HG03439 (cell line): ENCODE results near the gene C17orf50.
A peak's percentile ranks its signal among the peaks of the same experiment; 100 is the strongest.

Source experiments
- ATAC-seq: cut with Tn5 transposase; IDR thresholded peaks from one replicate; pipeline ENCODE4 v1.9.1; 2021; ENCODE audit warnings: mild to moderate bottlenecking, moderate library complexity; ENCODE audit not compliant: unreplicated experiment

The C17orf50 gene

DNA sequence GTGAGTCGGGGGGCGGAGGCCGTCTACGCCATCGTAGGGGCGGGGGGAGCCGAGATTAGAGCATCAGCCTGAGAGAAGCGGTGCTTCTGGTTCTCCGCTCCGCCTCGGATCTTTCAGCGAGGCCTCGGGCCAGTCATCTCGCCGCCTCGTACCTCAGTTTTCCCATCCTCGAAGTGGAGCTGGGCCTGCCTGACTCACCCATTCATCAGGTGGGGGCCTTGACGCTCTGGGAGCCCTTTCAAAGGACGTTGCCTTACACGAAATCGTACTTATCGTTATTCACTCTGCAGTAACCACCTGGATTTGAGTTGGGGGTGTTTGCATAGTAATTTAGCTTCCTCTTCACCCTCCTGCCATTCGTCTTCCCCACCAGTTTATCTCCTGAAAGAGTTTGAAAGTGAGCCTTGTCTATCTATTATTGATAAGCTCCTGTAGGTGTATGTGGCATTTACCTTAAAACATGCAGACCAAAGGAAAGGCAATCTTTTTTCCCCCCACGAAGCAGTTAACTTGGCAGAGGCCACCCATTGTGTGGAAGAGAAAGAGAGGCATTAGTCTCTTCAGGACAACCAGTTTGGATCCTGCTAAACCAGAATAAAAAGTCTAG, 49.3 kb downstream of the C17orf50 start:
- ATAC-seq = peak; percentile 1

DNA sequence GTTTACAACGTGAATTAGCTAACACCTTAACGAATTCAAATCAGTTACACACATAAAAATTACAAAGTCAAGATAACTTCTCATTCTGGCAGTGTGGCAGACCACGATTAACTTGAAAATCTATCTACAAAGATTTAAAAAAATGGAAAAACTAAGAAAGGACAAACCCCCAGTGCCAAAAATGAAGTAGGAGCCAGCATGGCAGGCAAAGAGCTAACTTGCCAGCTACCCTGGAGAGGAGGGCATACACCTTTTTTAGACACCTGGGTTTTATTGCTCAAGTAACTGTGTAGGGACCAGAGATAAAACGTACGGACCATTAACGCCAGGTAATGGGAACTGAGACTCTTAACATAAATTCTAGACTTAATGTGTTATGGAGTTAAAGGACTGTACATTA, 51.1 kb downstream of the C17orf50 start:
- no peak for ATAC-seq

DNA sequence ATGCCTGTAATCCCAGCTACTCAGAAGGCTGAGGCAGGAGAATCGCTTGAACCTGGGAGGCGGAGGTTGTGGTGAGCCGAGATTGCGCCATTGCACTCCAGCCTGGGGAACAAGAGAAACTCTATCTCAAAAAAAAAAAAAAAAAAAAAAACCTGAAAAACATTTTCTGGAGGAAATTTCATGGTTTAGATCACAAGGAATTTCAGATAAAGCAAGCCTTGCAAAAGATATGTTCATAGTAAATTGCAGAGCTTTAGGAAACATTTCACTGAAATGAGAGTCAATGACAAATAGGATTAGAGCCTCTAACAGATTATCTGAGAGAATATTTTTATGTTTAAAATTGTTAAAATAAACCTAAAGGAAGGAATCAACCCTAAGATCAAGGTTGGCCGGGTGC, 51.8 kb downstream of the C17orf50 start:
- ATAC-seq = no peak
